A673 (cell line): ENCODE measurements around the gene SLAIN2.

Experiments used
- EZH2 ChIP-seq: fragments of 200-600 bp; sonication (generic); IDR thresholded peaks from 2 replicates; pipeline ENCODE4 v1.6.1; 2017; ENCODE audit warnings: borderline replicate concordance, low read depth, mild to moderate bottlenecking, mixed read lengths, antibody characterized with exemption, low read length; ENCODE audit not compliant: poor library complexity, severe bottlenecking
- TF ChIP-seq, protein P1 (sequence below): fragments of 300-800, 200-600 bp; sonication (generic); conservative IDR thresholded peaks from 2 replicates; pipeline ENCODE4 v1.5.1; 2017; ENCODE audit warnings: low read depth, mild to moderate bottlenecking, antibody characterized with exemption, low read length, moderate library complexity, mixed read lengths

- TF ChIP-seq, protein P1, sequence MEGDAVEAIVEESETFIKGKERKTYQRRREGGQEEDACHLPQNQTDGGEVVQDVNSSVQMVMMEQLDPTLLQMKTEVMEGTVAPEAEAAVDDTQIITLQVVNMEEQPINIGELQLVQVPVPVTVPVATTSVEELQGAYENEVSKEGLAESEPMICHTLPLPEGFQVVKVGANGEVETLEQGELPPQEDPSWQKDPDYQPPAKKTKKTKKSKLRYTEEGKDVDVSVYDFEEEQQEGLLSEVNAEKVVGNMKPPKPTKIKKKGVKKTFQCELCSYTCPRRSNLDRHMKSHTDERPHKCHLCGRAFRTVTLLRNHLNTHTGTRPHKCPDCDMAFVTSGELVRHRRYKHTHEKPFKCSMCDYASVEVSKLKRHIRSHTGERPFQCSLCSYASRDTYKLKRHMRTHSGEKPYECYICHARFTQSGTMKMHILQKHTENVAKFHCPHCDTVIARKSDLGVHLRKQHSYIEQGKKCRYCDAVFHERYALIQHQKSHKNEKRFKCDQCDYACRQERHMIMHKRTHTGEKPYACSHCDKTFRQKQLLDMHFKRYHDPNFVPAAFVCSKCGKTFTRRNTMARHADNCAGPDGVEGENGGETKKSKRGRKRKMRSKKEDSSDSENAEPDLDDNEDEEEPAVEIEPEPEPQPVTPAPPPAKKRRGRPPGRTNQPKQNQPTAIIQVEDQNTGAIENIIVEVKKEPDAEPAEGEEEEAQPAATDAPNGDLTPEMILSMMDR: no peak
- TF ChIP-seq EZH2: no peak
Observed at GRCh38 chr4:48421101-48421500, 79.8 kb downstream of the SLAIN2 start.
